K562 treated with DMSO at 1 percent for 4 hours (cell line): ENCODE data around the gene STX1B. TPM values are rescaled to one million over a fixed set of nuclear protein-coding genes. Genes with fewer than 3 reads are reported as not detected.

ENCODE experiments used
- total RNA-seq: library from RNA; unstranded; fragments of 300-600 nt; gene quantifications from 2 replicates; pipeline ENCODE4 v1.2.3, GENCODE V29; 2022; ENCODE audit not compliant: insufficient read depth

Gene STX1B
- 0.31 TPM in 1 of 2 replicates, not detected in the other for total RNA-seq

DNA sequence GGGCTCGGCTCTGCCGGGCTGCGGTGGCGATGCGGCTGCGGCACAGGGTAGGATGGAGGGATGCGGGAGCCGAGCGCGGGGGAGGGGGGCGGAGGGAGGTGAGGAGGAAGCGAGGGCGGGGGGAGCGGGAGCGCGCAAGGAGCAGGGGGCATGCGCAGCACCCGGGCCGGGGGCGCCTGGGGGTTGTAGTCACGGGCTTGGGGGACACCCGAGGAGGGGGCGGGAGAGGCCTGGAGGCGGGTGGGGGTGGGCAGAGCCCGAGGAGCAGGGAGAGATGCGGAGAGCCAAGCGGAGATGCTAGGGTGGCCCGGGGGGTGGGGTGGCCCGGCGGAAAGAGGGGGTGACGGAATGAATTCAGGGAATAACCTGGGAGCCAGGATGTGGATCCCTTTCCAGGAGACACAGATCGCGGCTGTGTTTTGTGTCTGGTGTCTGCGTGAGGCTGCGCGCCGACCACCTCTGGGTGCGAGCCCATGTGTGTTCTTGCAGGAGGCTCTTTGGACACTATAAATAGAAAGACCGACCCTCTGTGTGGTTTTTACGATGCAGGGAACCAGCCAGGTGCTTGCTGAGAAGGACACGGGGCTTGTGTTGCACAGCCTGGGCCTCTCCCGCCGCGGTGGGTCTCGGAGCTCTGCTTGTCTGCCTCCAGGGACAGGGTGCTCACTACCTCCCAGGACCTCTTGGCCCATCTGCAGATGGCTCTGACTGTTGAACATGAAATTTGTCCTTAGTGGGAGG, at the start of gene STX1B:
STX1B (minus strand) TSS at position 54 of the 741 bp plus-strand sequence. CDS start 242 bp downstream, outside the sequence.

GRCh38 chr16:31032736-31033708, 22.6 kb upstream of the STX1B start, which contains the start of gene STX4:
Gene STX4, plus strand, starts transcription at chr16:31033558. Its CDS starts 248 bp downstream, at chr16:31033806.

GRCh38 chr16:30984669-30985400, 25.6 kb downstream of the STX1B start, which contains the start of gene HSD3B7:
Gene HSD3B7, plus strand, starts transcription at chr16:30985207. Its CDS starts 452 bp downstream, at chr16:30985659.

GRCh38 chr16:30957456-30958174, 52.8 kb downstream of the STX1B start, which contains the start of gene SETD1A:
Gene SETD1A, plus strand, starts transcription at chr16:30957754. Its CDS starts 978 bp downstream, at chr16:30958732.

GRCh38 chr16:30948667-30949649, 61.5 kb downstream of the STX1B start, which contains the start of gene ORAI3:
Gene ORAI3, plus strand, starts transcription at chr16:30949068. Its CDS starts 222 bp downstream, at chr16:30949290.

Other genes with a start within 250 kb of the STX1B start
- gene CFAP119, start 248.6 kb downstream of the STX1B start, total RNA-seq: 8.3 and 10.7 TPM in 2 replicates
- gene RNF40, start 248.3 kb downstream of the STX1B start, total RNA-seq: 59.0 and 76.4 TPM in 2 replicates
- gene ZNF629, start 223.4 kb downstream of the STX1B start, total RNA-seq: 8.6 and 11.0 TPM in 2 replicates
- gene BCL7C, start 116.6 kb downstream of the STX1B start, total RNA-seq: 23.3 and 23.5 TPM in 2 replicates
- 4.3 and 5.5 TPM in 2 replicates for gene CTF1, start 114.0 kb downstream of the STX1B start, total RNA-seq
- gene FBXL19, start 87.1 kb downstream of the STX1B start, total RNA-seq: 17.3 and 25.8 TPM in 2 replicates
- 33.5 and 53.4 TPM in 2 replicates for gene ORAI3, start 61.6 kb downstream of the STX1B start, total RNA-seq
- gene SETD1A, start 52.9 kb downstream of the STX1B start, total RNA-seq: 14.5 and 23.8 TPM in 2 replicates
- gene HSD3B7, start 25.4 kb downstream of the STX1B start, total RNA-seq: 44.6 and 47.9 TPM in 2 replicates
- 44.1 and 45.2 TPM in 2 replicates for gene STX4, start 22.9 kb upstream of the STX1B start, total RNA-seq
- 13.4 and 15.6 TPM in 2 replicates for gene ZNF668, start 63.6 kb upstream of the STX1B start, total RNA-seq
- 12.6 and 13.5 TPM in 2 replicates for gene ZNF646, start 63.8 kb upstream of the STX1B start, total RNA-seq
- gene PRSS53, start 78.3 kb upstream of the STX1B start, total RNA-seq: 3.8 and 4.7 TPM in 2 replicates
- 148 and 159 TPM in 2 replicates for gene VKORC1, start 84.2 kb upstream of the STX1B start, total RNA-seq
- gene BCKDK, start 97.7 kb upstream of the STX1B start, total RNA-seq: 41.2 and 58.7 TPM in 2 replicates
- gene KAT8, start 107.0 kb upstream of the STX1B start, total RNA-seq: 90.8 and 110 TPM in 2 replicates
- gene PRSS8, start 125.1 kb upstream of the STX1B start, total RNA-seq: 64.8 and 68.2 TPM in 2 replicates
- gene PRSS36, start 139.4 kb upstream of the STX1B start, total RNA-seq: not detected in 2 replicates
- 273 and 304 TPM in 2 replicates for gene FUS, start 169.5 kb upstream of the STX1B start, total RNA-seq
- 47.8 and 60.3 TPM in 2 replicates for gene PYCARD, start 192.1 kb upstream of the STX1B start, total RNA-seq
- 0.08 TPM in 1 of 2 replicates, not detected in the other for gene TRIM72, start 203.5 kb upstream of the STX1B start, total RNA-seq
- gene PYDC1, start 206.5 kb upstream of the STX1B start, total RNA-seq: not detected in 2 replicates
- gene ITGAM, start 249.3 kb upstream of the STX1B start, total RNA-seq: 2.3 and 6.3 TPM in 2 replicates